ENCODE measurements around the gene VPS52. TPM values are rescaled to one million over a fixed set of nuclear protein-coding genes. Genes with fewer than 3 reads are reported as not detected.

The VPS52 gene
- total RNA-seq, 2 experiments from 2014 or later, result 31.2 to 34.3 TPM

DNA sequence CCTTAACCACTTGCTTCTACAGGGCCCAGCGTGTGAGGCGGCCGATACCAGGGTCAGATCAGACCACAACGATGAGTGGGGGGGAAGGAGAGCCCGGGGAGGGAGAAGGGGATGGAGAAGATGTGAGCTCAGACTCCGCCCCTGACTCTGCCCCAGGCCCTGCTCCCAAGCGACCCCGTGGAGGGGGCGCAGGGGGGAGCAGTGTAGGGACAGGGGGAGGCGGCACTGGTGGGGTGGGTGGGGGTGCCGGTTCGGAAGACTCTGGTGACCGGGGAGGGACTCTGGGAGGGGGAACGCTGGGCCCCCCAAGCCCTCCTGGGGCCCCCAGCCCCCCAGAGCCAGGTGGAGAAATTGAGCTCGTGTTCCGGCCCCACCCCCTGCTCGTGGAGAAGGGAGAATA lies 60.5 kb downstream of the VPS52 start:
- peaks cover 68% of the 10 kb centered on the region for H3K4me1 Mint-ChIP-seq (ENCODE audit: low read depth)
- DNase-seq, result no peak

DNA sequence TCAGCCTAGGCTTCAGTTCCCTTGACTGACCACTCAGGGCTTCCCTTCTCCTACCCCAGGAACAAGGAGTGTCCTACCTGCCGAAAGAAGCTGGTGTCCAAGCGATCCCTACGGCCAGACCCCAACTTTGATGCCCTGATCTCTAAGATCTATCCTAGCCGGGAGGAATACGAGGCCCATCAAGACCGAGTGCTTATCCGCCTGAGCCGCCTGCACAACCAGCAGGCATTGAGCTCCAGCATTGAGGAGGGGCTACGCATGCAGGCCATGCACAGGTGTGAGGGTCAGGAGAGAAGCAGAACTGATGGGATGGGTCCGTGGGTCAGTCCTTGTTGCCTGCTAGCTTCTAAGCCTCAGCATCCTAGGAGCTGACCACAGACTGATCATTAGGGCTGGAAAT lies 61.8 kb downstream of the VPS52 start:
- CTCF ChIA-PET, result interaction anchor here (1.4 to 4.0 kb wide), 4 partner anchors 12 to 49 kb away, joined by 3 to 23 read pairs (median 13); no protein-coding TSS in a partner anchor
- TF ChIP-seq, protein P1, sequence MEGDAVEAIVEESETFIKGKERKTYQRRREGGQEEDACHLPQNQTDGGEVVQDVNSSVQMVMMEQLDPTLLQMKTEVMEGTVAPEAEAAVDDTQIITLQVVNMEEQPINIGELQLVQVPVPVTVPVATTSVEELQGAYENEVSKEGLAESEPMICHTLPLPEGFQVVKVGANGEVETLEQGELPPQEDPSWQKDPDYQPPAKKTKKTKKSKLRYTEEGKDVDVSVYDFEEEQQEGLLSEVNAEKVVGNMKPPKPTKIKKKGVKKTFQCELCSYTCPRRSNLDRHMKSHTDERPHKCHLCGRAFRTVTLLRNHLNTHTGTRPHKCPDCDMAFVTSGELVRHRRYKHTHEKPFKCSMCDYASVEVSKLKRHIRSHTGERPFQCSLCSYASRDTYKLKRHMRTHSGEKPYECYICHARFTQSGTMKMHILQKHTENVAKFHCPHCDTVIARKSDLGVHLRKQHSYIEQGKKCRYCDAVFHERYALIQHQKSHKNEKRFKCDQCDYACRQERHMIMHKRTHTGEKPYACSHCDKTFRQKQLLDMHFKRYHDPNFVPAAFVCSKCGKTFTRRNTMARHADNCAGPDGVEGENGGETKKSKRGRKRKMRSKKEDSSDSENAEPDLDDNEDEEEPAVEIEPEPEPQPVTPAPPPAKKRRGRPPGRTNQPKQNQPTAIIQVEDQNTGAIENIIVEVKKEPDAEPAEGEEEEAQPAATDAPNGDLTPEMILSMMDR (IDR thresholded peaks at IDR 0.05), result no peak
- no peak for DNase-seq
- POLR2A ChIA-PET, result interaction anchor here (1.1 to 4.4 kb wide), 4 partner anchors 19 to 241 kb away, joined by 3 to 37 read pairs (median 12); partner anchors contain the start of genes RPS18 and VPS52
- Mint-ChIP-seq H3K4me1 (ENCODE audit: low read depth) (peaks cover 67% of the 10 kb centered on the region), H3K27me3 (no peaks in the 10 kb centered on the region), H3K36me3 (ENCODE audit: low read depth) (peaks cover 26% of the 10 kb centered on the region), H3K4me3 (peak overlapping the region; percentile 77), H3K9me3 (no peaks in the 10 kb centered on the region), H3K27ac (peak overlapping the region; percentile 77)
- intact Hi-C loops (cut with micrococcal nuclease), result loop anchor here (5.0 kb wide), 1 partner anchor 37 kb away; no protein-coding TSS in a partner anchor
- no peak for ATAC-seq

More for the DNA sequence above, 60.5 kb downstream of the VPS52 start:
- no peak overlapping the region for H3K4me3 Mint-ChIP-seq
- no peak overlapping the region for H3K27ac Mint-ChIP-seq
- TF ChIP-seq, protein P1 (IDR thresholded peaks at IDR 0.05), result no peak
- ATAC-seq, result no peak
- H3K36me3 Mint-ChIP-seq (ENCODE audit: low read depth), result peaks cover 22% of the 10 kb centered on the region
- POLR2A ChIA-PET, result interaction anchor here (4.4 kb wide), 1 partner anchor 38 kb away, joined by 37 read pairs; no protein-coding TSS in a partner anchor
- no peaks in the 10 kb centered on the region for H3K27me3 Mint-ChIP-seq
- no peaks in the 10 kb centered on the region for H3K9me3 Mint-ChIP-seq
- intact Hi-C loops (cut with micrococcal nuclease), result loop anchor here (5.0 kb wide), 1 partner anchor 36 kb away; no protein-coding TSS in a partner anchor
- CTCF ChIA-PET, result interaction anchor here (3.3 kb wide), 1 partner anchor 38 kb away, joined by 22 read pairs; no protein-coding TSS in a partner anchor

DNA sequence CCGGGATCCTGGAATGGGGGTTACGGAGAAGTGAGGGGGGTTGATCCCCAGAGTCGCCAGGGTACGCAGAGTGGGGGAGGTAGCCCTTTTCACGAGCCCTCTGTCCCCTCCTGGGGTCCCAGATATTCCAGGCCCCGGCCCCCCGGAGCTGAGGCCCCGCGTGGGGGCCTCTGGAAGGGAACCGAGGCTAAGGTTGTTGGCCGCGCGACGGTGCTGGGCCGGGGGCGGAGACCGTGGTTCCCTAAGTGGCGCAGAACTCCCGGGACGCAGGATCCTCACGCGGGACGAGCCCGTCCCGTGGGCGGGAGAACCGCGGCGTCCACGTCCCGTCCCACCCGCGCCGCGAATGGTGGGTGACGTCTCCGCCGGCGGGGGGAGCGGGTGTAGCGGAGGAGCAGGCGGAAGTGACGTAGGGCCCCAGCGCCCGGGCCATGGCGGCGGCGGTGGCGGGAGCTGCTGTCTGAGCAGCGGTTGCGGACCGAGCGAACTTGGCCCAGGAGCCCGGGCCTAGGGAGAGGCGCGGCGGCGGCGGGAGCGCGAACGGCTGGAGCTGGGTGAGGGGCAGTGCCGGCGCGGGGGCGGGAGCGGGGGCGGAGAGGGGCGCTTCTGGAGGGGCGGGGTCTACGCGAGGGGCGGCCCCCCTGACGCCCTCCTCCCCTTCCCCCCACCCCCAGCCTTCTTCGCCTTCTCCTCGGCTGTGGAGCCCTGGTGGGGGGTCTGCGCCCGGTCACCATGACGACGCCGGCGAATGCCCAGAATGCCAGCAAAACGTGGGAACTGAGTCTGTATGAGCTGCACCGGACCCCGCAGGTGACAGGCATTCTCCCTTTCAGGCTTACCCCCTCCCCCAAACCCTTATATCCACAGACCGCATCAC lies 63.3 kb downstream of the VPS52 start, which contains the start of gene RING1:
Gene RING1, plus strand, starts transcription at position 410 of the 877 bp plus-strand sequence. Its CDS starts 323 bp downstream, at position 733.
- H3K36me3 Mint-ChIP-seq (ENCODE audit: low read depth), result peaks cover 36% of the 10 kb centered on the region
- DNase-seq, result peak; percentile 89
- TF ChIP-seq, protein P1 (IDR thresholded peaks at IDR 0.05), result no peak
- ChIA-PET POLR2A (interaction anchor here (0.7 to 4.4 kb wide), 17 partner anchors 8 to 238 kb away, joined by 3 to 37 read pairs (median 5); partner anchors contain the start of genes B3GALT4, RPS18 and VPS52), CTCF (interaction anchor here (0.7 to 4.0 kb wide), 7 partner anchors 11 to 227 kb away, joined by 3 to 23 read pairs (median 4); no protein-coding TSS in a partner anchor)
- H3K4me1 Mint-ChIP-seq (ENCODE audit: low read depth), result peaks cover 63% of the 10 kb centered on the region
- H3K27ac Mint-ChIP-seq, result peak within 1 kb of the TSS; percentile 94
- intact Hi-C loops (cut with micrococcal nuclease), result no loop called here
- no peaks in the 10 kb centered on the region for H3K9me3 Mint-ChIP-seq
- peak within 1 kb of the TSS; percentile 77 for H3K4me3 Mint-ChIP-seq
- peak; percentile 24 for ATAC-seq
- no peaks in the 10 kb centered on the region for H3K27me3 Mint-ChIP-seq

DNA sequence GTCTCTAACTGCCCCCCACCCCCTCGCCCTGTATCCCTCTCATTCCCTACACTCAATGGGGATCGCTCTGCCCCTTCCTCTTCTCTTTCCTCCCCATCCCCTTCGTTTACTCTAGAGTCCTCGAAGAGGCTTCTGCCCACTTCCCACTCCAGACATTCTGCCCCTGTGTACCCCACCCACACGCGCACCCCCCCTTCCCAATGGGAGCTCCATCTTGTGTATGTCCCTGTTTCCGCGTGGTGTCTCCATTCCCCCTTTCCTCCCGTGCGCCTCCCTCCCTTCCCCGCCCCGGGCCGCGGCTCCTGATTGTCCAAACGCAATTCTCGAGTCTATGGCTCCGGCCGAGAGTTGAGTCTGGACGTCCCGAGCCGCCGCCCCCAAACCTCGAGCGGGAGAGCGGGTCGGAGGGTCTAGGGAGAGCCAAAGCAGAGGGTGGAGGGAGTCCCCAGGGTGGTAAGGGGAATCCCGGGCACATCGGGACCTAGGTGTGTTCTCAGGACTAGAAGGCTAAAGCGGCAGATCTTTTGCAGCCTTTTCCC lies 64.1 kb downstream of the VPS52 start:
- no peaks in the 10 kb centered on the region for H3K9me3 Mint-ChIP-seq
- TF ChIP-seq, protein P1 (IDR thresholded peaks at IDR 0.05), result no peak
- intact Hi-C loops (cut with micrococcal nuclease), result no loop called here
- ChIA-PET POLR2A (interaction anchor here (1.4 to 4.4 kb wide), 8 partner anchors 10 to 237 kb away, joined by 5 to 37 read pairs (median 8); partner anchors contain the start of genes B3GALT4, RPS18 and VPS52), CTCF (interaction anchor here (3.3 to 4.0 kb wide), 2 partner anchors 10 to 41 kb away, joined by 22 to 23 read pairs; no protein-coding TSS in a partner anchor)
- DNase-seq (peak; percentile 41), ATAC-seq (no peak)
- H3K27me3 Mint-ChIP-seq, result no peaks in the 10 kb centered on the region
- peaks cover 43% of the 10 kb centered on the region for H3K36me3 Mint-ChIP-seq (ENCODE audit: low read depth)
- H3K4me3 Mint-ChIP-seq, result peak overlapping the region; percentile 77
- peak overlapping the region; percentile 94 for H3K27ac Mint-ChIP-seq
- H3K4me1 Mint-ChIP-seq (ENCODE audit: low read depth), result peaks cover 64% of the 10 kb centered on the region

Measured in activated CD8-positive, alpha-beta T cell treated with anti-CD3 and anti-CD28 coated beads for 36 hours (primary cell).